K562 (cell line): Measurements from ENCODE around the gene ITGB2. TPM values are rescaled to one million over a fixed set of nuclear protein-coding genes. Genes with fewer than 3 reads are reported as not detected.

Source experiments
- CXXC5 ChIP-seq: fragments of 250-450 bp; sonication (Bioruptor Pico); IDR thresholded peaks from 2 replicates; pipeline ENCODE4 v1.8.0; 2022; ENCODE audit warnings: inconsistent platforms, mild to moderate bottlenecking, moderate library complexity
- DMBX1 ChIP-seq: fragments of 250-450 bp; sonication (Bioruptor Pico); IDR thresholded peaks from 2 replicates; pipeline ENCODE4 v1.8.0; 2022; ENCODE audit warnings: inconsistent platforms, mild to moderate bottlenecking, moderate library complexity, borderline replicate concordance
- KDM2B ChIP-seq: fragments of 250-450 bp; sonication (Bioruptor Pico); IDR thresholded peaks from 2 replicates; pipeline ENCODE4 v1.8.0; 2021; ENCODE audit warnings: mild to moderate bottlenecking, moderate library complexity
- NR2C1 ChIP-seq, 2 experiments: fragments of 450-650 bp; IDR thresholded peaks; 2 replicates each; pipeline ENCODE4 v1.6.1; 2017; ENCODE audit warnings: mild to moderate bottlenecking in 2 of 2, antibody characterized with exemption in 1 of 2, inconsistent platforms in 1 of 2, missing compliant biosample characterization in 1 of 2, missing genetic modification characterization in 1 of 2
- SAFB ChIP-seq: fragments of 200-400 bp; formaldehyde crosslinking; IDR thresholded peaks from 2 replicates; pipeline ENCODE4 v1.6.1; 2017; ENCODE audit warnings: low read depth, low read length, borderline replicate concordance
- STAT5B ChIP-seq: fragments of 250-450 bp; sonication (Bioruptor Pico); IDR thresholded peaks from 2 replicates; pipeline ENCODE4 v1.8.0; 2021; ENCODE audit warnings: mild to moderate bottlenecking, inconsistent platforms
- U2AF2 ChIP-seq: fragments of 200-400 bp; formaldehyde crosslinking; optimal IDR thresholded peaks from 2 replicates; pipeline ENCODE3; 2017; ENCODE audit warnings: low read depth, mild to moderate bottlenecking, low read length
- ZBTB17 ChIP-seq: fragments of 450-650 bp; formaldehyde crosslinking; IDR thresholded peaks from 2 replicates; pipeline ENCODE4 v1.4.0; 2020; ENCODE audit warnings: mild to moderate bottlenecking
- ZC3H4 ChIP-seq: sonication (generic); formaldehyde crosslinking; IDR thresholded peaks from 2 replicates; pipeline ENCODE4 v1.9.0; 2021; ENCODE audit warnings: missing genetic modification reagents, borderline replicate concordance
- ZNF561 ChIP-seq: fragments of 450-650 bp; formaldehyde crosslinking; conservative IDR thresholded peaks from 2 replicates; pipeline ENCODE4 v1.4.0; 2020; ENCODE audit warnings: mild to moderate bottlenecking, moderate library complexity
- polyA plus RNA-seq, 8 experiments: library from polyadenylated mRNA; depleted of rRNA in 4 of 8; stranded (reverse) in 5 of 8; unstranded in 3 of 8; fragments of >200 nt; fragmentation: Nextera tagmentation in 2 of 8; fragmentation: Illumina TruSeq in 1 of 8; extraction: Ambion mirVana in 2 of 8; extraction: Trizol in 1 of 8; gene quantifications; 2 replicates each; pipeline versions ENCODE4 v1.2.1 to v1.2.3, GENCODE V29; 2011 to 2014; ENCODE audit warnings: inconsistent platforms in 1 of 8, missing spikeins in 1 of 8
- total RNA-seq, 7 experiments: library from RNA; depleted of rRNA in 6 of 7; stranded (reverse); fragments of >200 nt in 6 of 7; fragmentation: Illumina TruSeq in 2 of 7; extraction: Trizol in 2 of 7; gene quantifications; 2 replicates each; pipeline versions ENCODE4 v1.2.1 to v1.2.3, GENCODE V29; 2011 to 2021; ENCODE audit warnings: low replicate concordance in 1 of 7
- TF ChIP-seq, protein P1 (sequence below): sonication (generic); IDR thresholded peaks from 2 replicates; pipeline ENCODE4 v1.6.1; 2016
- TF ChIP-seq, protein P2 (sequence below), 2 experiments: fragments of 450-650 bp in 1 of 2; sonication (generic) in 1 of 2; formaldehyde crosslinking; conservative IDR thresholded peaks; 2 replicates each; pipeline versions ENCODE4 v1.4.0 to v1.8.1; 2020 to 2022; ENCODE audit warnings: mild to moderate bottlenecking in 1 of 2, missing genetic modification reagents in 1 of 2
- TF ChIP-seq, protein P3 (sequence below), 2 experiments: fragments of 150-350 bp in 1 of 2; IDR thresholded peaks; 2 replicates each; pipeline ENCODE4 v1.6.1; 2012 to 2016; ENCODE audit warnings: low read depth in 2 of 2, low read length in 2 of 2, mild to moderate bottlenecking in 1 of 2, moderate library complexity in 1 of 2
- TF ChIP-seq, protein P4 (sequence below): fragments of 200-800 bp; sonication (Bioruptor generic); IDR thresholded peaks from 2 replicates; pipeline ENCODE4 v1.6.1; 2017; ENCODE audit warnings: missing genetic modification characterization, missing compliant biosample characterization
- TF ChIP-seq, protein P5 (sequence below): sonication (generic); formaldehyde crosslinking; IDR thresholded peaks from 2 replicates; pipeline ENCODE4 v1.8.0; 2022; ENCODE audit warnings: mild to moderate bottlenecking, missing genetic modification reagents

Gene ITGB2
- total and polyA plus RNA-seq, 9 of the 15 experiments (the other 6 are each of a cell fraction or from before 2014, with no cell fraction given): 0.07 to 1.3 (median 0.51) TPM; not detected in 2

DNA sequence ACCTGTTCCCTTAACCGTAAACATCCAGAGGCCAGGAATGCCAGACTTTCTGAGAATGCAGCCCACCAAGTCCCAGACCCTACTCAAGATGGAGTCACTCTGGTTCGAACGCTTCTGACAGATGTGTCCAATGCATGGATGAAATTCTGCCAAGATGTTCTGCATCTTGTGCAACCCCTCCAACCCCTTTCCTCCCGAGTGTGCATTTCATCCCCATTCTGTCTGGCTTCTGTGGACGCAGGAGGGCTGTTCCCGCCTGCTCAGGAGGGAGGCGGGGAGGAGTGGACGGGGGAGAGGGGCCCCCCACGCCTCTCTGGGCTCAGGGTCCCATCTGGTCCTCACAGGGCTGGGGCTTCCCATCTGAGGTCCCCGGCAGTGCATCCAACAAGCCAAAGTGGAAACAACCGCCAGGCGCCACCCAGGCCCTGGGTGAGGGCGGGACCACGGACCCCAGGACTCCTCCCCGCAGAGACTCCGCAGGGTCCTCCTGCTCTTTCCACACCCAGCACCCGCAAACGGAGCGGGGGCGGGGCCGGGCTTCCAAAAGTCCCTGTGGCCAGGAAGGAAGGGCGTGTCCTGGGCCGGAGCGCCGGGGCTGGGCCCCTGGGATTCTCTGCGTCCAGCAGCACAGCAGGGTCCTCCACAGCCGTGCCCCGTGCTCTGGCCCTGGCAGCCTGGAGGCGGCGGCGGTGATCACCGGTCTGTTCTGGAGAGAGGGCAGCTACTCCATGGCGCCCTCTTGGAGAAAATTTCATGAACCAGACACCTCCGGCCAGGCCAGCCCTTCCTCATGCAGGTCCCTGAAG is 75.1 kb downstream of the ITGB2 start (continued):
- TF ChIP-seq NR2C1 (IDR thresholded peaks at IDR 0.05) (no peak), NR2C1 (tag; IDR thresholded peaks at IDR 0.05) (peak; percentile 76), DMBX1 (CRISPR knock-in tag) (peak; percentile 71; the same call in 1 of the 2 replicates), U2AF2 (no peak), SAFB (no peak), CXXC5 (CRISPR knock-in tag) (peak; percentile 3; the same call in 1 of the 2 replicates), ZBTB17 (peak; percentile 68; the same call in 1 of the 2 replicates), STAT5B (CRISPR knock-in tag) (peak; percentile 70; the same call in 1 of the 2 replicates), ZC3H4 (CRISPR knock-in tag) (no peak), ZNF561 (CRISPR knock-in tag) (no peak), KDM2B (peak; percentile 15; the same call in 1 of the 2 replicates)
- TF ChIP-seq, protein P1, sequence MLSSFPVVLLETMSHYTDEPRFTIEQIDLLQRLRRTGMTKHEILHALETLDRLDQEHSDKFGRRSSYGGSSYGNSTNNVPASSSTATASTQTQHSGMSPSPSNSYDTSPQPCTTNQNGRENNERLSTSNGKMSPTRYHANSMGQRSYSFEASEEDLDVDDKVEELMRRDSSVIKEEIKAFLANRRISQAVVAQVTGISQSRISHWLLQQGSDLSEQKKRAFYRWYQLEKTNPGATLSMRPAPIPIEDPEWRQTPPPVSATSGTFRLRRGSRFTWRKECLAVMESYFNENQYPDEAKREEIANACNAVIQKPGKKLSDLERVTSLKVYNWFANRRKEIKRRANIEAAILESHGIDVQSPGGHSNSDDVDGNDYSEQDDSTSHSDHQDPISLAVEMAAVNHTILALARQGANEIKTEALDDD: no peak
- TF ChIP-seq, protein P2, sequence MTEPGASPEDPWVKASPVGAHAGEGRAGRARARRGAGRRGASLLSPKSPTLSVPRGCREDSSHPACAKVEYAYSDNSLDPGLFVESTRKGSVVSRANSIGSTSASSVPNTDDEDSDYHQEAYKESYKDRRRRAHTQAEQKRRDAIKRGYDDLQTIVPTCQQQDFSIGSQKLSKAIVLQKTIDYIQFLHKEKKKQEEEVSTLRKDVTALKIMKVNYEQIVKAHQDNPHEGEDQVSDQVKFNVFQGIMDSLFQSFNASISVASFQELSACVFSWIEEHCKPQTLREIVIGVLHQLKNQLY (CRISPR knock-in tag; conservative IDR thresholded peaks at IDR 0.05): no peak
- TF ChIP-seq, protein P3, sequence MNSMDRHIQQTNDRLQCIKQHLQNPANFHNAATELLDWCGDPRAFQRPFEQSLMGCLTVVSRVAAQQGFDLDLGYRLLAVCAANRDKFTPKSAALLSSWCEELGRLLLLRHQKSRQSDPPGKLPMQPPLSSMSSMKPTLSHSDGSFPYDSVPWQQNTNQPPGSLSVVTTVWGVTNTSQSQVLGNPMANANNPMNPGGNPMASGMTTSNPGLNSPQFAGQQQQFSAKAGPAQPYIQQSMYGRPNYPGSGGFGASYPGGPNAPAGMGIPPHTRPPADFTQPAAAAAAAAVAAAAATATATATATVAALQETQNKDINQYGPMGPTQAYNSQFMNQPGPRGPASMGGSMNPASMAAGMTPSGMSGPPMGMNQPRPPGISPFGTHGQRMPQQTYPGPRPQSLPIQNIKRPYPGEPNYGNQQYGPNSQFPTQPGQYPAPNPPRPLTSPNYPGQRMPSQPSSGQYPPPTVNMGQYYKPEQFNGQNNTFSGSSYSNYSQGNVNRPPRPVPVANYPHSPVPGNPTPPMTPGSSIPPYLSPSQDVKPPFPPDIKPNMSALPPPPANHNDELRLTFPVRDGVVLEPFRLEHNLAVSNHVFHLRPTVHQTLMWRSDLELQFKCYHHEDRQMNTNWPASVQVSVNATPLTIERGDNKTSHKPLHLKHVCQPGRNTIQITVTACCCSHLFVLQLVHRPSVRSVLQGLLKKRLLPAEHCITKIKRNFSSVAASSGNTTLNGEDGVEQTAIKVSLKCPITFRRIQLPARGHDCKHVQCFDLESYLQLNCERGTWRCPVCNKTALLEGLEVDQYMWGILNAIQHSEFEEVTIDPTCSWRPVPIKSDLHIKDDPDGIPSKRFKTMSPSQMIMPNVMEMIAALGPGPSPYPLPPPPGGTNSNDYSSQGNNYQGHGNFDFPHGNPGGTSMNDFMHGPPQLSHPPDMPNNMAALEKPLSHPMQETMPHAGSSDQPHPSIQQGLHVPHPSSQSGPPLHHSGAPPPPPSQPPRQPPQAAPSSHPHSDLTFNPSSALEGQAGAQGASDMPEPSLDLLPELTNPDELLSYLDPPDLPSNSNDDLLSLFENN (IDR thresholded peaks at IDR 0.05; ENCODE audit: low read depth in 2 of 2, low read length in 2 of 2): no peak
- TF ChIP-seq, protein P4, sequence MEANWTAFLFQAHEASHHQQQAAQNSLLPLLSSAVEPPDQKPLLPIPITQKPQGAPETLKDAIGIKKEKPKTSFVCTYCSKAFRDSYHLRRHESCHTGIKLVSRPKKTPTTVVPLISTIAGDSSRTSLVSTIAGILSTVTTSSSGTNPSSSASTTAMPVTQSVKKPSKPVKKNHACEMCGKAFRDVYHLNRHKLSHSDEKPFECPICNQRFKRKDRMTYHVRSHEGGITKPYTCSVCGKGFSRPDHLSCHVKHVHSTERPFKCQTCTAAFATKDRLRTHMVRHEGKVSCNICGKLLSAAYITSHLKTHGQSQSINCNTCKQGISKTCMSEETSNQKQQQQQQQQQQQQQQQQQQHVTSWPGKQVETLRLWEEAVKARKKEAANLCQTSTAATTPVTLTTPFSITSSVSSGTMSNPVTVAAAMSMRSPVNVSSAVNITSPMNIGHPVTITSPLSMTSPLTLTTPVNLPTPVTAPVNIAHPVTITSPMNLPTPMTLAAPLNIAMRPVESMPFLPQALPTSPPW (CRISPR knock-in tag): peak; percentile 35
- TF ChIP-seq, protein P5, sequence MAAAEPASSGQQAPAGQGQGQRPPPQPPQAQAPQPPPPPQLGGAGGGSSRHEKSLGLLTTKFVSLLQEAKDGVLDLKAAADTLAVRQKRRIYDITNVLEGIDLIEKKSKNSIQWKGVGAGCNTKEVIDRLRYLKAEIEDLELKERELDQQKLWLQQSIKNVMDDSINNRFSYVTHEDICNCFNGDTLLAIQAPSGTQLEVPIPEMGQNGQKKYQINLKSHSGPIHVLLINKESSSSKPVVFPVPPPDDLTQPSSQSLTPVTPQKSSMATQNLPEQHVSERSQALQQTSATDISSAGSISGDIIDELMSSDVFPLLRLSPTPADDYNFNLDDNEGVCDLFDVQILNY (CRISPR knock-in tag): no peak
